GM12891 (cell line): ENCODE data around the gene LAMA2.

Experiments
- POLR2A ChIP-seq: IDR thresholded peaks from 2 replicates; pipeline ENCODE4 v1.6.1; 2011; ENCODE audit warnings: low read depth, low read length, control low read depth
- POLR2AphosphoS5 ChIP-seq: IDR thresholded peaks from 2 replicates; pipeline ENCODE4 v1.6.1; 2011; ENCODE audit warnings: low read depth, low read length, control low read depth

DNA sequence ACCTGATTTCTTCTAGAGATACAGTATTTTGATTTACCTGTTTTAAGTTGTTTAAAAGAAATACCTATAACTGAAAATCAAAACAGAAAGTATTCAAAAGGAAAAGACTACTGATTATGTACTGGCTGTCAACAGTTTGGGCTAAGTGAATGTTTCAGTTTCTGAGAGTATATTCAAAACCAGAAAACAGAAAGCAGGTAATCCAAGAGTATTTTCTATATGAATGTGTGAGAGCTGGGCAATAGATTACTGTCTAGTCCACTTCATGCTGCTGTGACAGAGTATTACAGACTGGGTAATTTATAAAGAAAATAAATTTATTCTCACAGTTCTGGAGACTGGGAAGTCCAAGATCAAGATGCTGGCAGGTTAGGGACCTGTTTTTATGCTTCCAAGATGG is 566.0 kb downstream of the LAMA2 start:
- no peak for TF ChIP-seq POLR2AphosphoS5
- TF ChIP-seq POLR2A, result no peak
